Activated naive CD8-positive, alpha-beta T cell treated with anti-CD3 and anti-CD28 coated beads, Interleukin-2, amount 50 U/mL, for 24 hours (primary cell): ENCODE measurements around the gene TTC9B.

Source experiments
- ATAC-seq: fragments of 150-1000 bp; cut with Tn5 transposase; one replicate; pipeline ENCODE4 v1.10.0; 2021
- DNase-seq: peaks from one replicate; pipeline ENCODE4 v3.0.0; 2021
- H3K27ac Mint-ChIP-seq: one replicate; pipeline ENCODE4 v1.8.0; 2021; ENCODE audit warnings: mild to moderate bottlenecking, mixed read lengths
- H3K27me3 Mint-ChIP-seq: one replicate; pipeline ENCODE4 v1.8.0; 2021; ENCODE audit warnings: mixed read lengths
- H3K36me3 Mint-ChIP-seq: one replicate; pipeline ENCODE4 v1.8.0; 2021; ENCODE audit warnings: low read depth, mixed read lengths
- H3K4me1 Mint-ChIP-seq: one replicate; pipeline ENCODE4 v1.8.0; 2021; ENCODE audit warnings: mixed read lengths
- H3K4me3 Mint-ChIP-seq: one replicate; pipeline ENCODE4 v1.8.0; 2021; ENCODE audit warnings: mild to moderate bottlenecking, moderate library complexity, mixed read lengths
- H3K9me3 Mint-ChIP-seq: one replicate; pipeline ENCODE4 v1.8.0; 2021; ENCODE audit warnings: mixed read lengths

TTC9B gene

GRCh38 chr19:40217934-40218890, at the start of gene TTC9B:
Gene TTC9B, minus strand, starts transcription at chr19:40218384. Its CDS starts 3 bp downstream, at chr19:40218381.
- Mint-ChIP-seq H3K9me3 (peaks cover 5% of the 10 kb centered on the region), H3K27ac (no peak within 1 kb of the TSS), H3K36me3 (peaks cover 3% of the 10 kb centered on the region), H3K27me3 (peaks cover 52% of the 10 kb centered on the region), H3K4me1 (peaks cover 17% of the 10 kb centered on the region), H3K4me3 (no peak within 1 kb of the TSS)
- peak; percentile 69 for DNase-seq
- ATAC-seq: peak; percentile 22

DNA sequence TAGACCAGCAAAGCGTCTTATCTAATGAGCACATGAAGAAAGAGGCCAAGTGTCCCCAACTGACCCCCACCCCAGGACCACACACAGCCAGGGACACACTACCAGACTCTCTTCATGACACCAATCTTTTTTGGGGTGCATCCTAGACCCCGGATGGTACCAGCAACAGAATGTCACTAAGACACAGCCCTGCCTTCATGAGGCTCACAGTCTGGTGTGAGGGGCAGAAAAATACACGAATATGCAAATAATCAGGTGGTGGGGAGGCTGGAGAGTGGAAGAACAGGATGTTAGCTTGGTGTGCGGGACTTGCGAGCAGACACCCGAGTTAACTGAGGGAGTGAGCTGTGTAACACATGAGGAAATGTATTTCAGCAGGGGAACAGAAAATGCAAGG, 49.4 kb upstream of the TTC9B start:
- no peaks in the 10 kb centered on the region for H3K9me3 Mint-ChIP-seq
- no peak for ATAC-seq
- peaks cover 20% of the 10 kb centered on the region for H3K36me3 Mint-ChIP-seq
- H3K4me1 Mint-ChIP-seq: peaks cover 20% of the 10 kb centered on the region
- DNase-seq: no peak
- no peak overlapping the region for H3K4me3 Mint-ChIP-seq
- H3K27me3 Mint-ChIP-seq: no peaks in the 10 kb centered on the region
- no peak overlapping the region for H3K27ac Mint-ChIP-seq

DNA sequence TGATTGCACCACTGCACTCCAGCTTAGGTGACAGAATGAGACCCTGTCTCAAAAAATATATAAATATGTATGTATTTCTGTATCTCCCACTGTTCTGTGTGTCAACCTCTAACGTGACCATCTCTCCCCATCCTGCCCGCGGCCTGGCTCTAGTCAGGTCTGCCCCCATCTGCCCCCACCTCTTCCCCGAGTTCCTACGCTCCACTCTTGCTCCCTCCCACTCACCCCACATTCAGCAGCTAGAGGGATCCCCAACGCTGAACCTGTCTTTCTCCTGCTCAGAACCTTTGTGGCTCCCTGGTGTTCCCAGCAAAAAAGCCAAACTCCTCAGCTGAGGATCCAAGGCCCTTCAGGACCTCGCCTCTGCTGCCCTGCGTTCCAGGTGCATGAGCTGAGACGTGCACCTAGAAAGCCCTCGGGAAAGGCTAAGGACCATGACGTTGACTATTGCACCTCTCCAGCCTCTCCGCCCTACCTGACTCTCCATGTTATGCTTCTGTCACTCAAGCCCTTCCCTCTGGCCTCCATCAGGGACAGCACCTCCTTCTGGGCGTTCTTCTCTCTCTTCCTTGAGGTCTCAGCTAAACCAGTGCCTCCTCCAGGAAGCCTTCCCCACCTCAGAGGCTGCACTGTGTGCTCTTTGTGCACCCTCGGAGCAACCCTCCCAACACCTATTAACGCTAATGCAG, 48.9 kb upstream of the TTC9B start:
- no peaks in the 10 kb centered on the region for H3K27me3 Mint-ChIP-seq
- no peak overlapping the region for H3K27ac Mint-ChIP-seq
- H3K9me3 Mint-ChIP-seq: no peaks in the 10 kb centered on the region
- H3K36me3 Mint-ChIP-seq: peaks cover 19% of the 10 kb centered on the region
- no peak overlapping the region for H3K4me3 Mint-ChIP-seq
- DNase-seq: no peak
- peaks cover 15% of the 10 kb centered on the region for H3K4me1 Mint-ChIP-seq
- no peak for ATAC-seq

GRCh38 chr19:40266119-40266518, 47.9 kb upstream of the TTC9B start:
- Mint-ChIP-seq H3K9me3 (no peaks in the 10 kb centered on the region), H3K27me3 (no peaks in the 10 kb centered on the region), H3K4me3 (no peak overlapping the region), H3K27ac (no peak overlapping the region), H3K36me3 (peaks cover 22% of the 10 kb centered on the region), H3K4me1 (peaks cover 15% of the 10 kb centered on the region)
- DNase-seq: no peak
- ATAC-seq: no peak

DNA sequence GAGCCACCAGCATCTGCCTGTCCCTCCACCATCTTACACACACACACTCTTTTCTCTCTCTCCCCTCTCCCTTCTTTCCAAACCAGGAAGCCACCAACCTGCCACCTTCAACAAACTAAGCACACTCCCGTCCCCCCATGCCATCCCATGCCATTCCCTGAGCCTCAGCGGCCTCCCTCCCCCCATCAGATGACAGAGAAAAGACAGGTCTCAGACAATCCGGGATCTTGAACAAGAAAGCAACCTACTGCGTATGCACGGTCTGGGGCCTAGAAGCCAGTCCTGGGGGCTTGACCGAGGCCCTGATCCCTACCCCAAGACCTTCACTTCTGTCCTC, 47.5 kb upstream of the TTC9B start:
- Mint-ChIP-seq H3K4me3 (no peak overlapping the region), H3K27me3 (no peaks in the 10 kb centered on the region), H3K9me3 (no peaks in the 10 kb centered on the region), H3K36me3 (peaks cover 22% of the 10 kb centered on the region), H3K27ac (no peak overlapping the region), H3K4me1 (peaks cover 15% of the 10 kb centered on the region)
- DNase-seq (no peak), ATAC-seq (no peak)

DNA sequence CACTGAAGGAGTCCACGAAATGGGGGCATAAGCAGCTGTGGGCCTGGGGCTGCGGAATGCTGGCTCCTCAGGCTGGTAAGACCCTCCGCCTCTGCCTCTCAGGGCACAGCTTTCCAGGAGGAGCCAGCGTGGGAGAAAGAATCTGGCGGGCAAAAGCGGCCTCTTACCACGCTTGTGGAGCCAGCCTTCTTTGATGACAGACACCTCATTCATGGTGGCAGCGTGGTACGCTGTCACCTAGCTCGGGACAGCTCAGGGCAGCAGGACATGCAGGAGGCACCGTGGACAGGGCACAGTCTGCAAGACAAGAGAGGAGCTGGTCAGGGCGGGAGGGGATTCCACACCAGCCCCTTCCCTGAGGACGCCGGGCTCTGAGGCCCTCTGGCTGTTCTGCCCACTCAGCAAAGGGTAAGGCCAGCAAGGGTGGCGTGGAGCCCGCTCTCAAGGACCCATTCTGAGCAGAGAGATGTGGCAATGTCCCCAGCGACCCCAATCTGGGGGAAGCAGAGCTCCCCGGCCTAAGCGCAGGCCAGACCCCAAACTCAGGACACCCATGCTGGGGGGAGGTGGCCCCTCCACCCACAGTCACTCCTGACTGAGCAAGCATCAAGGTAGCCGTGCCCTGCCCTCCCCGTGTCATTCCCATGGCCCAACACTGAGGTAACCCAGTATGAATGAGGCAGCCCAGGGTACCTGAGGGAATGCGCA, 47.0 kb upstream of the TTC9B start:
- H3K4me1 Mint-ChIP-seq: peaks cover 15% of the 10 kb centered on the region
- ATAC-seq (no peak), DNase-seq (no peak)
- no peak overlapping the region for H3K27ac Mint-ChIP-seq
- H3K36me3 Mint-ChIP-seq: peaks cover 22% of the 10 kb centered on the region
- no peaks in the 10 kb centered on the region for H3K27me3 Mint-ChIP-seq
- no peaks in the 10 kb centered on the region for H3K9me3 Mint-ChIP-seq
- no peak overlapping the region for H3K4me3 Mint-ChIP-seq

DNA sequence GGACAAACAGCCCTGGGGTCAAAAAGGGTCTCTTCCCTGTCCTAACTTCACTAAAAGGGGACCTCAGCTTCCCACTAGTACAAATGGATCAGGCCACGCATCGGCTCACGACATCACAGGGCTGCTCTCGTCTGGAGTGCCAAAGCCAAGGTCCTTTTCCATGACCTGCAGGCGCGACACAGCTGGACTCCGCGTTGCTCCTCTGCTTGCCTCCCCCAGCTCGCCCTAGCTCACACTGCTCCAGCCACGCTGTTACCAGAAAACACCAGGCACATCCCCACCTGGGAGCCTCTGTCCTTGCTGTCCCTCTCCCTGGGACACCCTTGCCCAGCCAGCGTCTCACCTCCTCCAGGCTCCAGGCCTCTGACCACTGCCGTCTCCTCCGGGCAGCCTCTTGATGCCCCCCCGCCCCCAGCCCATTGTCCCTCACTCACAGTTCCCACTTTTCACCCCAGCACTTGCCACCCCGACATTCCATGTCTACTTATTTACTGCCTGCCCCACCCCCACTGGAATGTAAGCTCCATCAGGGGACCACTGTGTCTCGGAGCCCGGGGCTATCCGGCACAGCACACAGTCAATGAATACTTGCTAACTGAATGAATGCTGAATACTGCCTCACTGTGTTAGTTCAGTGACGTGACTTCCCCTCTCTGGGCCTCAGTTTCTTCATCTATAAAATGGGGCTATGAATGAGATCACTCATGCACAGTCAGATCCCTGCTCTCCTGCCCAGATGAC, 46.3 kb upstream of the TTC9B start:
- Mint-ChIP-seq H3K36me3 (peaks cover 24% of the 10 kb centered on the region), H3K4me1 (peaks cover 15% of the 10 kb centered on the region), H3K4me3 (no peak overlapping the region), H3K9me3 (no peaks in the 10 kb centered on the region), H3K27me3 (no peaks in the 10 kb centered on the region), H3K27ac (no peak overlapping the region)
- DNase-seq (no peak), ATAC-seq (no peak)

GRCh38 chr19:40263440-40264313, 45.5 kb upstream of the TTC9B start:
- peaks cover 22% of the 10 kb centered on the region for H3K36me3 Mint-ChIP-seq
- H3K4me1 Mint-ChIP-seq: peaks cover 11% of the 10 kb centered on the region
- H3K4me3 Mint-ChIP-seq: no peak overlapping the region
- H3K9me3 Mint-ChIP-seq: no peaks in the 10 kb centered on the region
- ATAC-seq (no peak), DNase-seq (no peak)
- no peaks in the 10 kb centered on the region for H3K27me3 Mint-ChIP-seq
- no peak overlapping the region for H3K27ac Mint-ChIP-seq

DNA sequence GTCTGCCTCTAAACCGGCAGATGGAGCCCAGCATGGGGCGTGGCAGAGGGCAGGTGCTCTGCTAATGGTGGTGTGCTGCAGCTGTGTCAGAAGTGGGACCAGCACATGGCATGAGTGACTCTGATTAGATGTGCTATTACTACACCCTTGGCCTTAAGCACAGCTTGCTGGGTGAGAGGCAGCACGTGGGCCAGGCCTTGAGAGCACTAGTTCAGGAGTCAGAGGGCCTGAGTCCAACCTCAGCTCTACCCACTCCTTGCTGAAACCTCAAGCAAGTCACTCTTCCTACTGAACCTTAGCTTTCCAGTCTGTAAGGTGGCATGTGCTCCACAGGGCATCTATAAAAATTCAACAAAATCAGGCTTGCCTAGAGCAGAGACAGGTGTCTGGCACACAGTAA, 44.2 kb upstream of the TTC9B start:
- no peaks in the 10 kb centered on the region for H3K9me3 Mint-ChIP-seq
- peaks cover 11% of the 10 kb centered on the region for H3K4me1 Mint-ChIP-seq
- no peaks in the 10 kb centered on the region for H3K27me3 Mint-ChIP-seq
- H3K4me3 Mint-ChIP-seq: no peak overlapping the region
- ATAC-seq (no peak), DNase-seq (no peak)
- peaks cover 20% of the 10 kb centered on the region for H3K36me3 Mint-ChIP-seq
- no peak overlapping the region for H3K27ac Mint-ChIP-seq

DNA sequence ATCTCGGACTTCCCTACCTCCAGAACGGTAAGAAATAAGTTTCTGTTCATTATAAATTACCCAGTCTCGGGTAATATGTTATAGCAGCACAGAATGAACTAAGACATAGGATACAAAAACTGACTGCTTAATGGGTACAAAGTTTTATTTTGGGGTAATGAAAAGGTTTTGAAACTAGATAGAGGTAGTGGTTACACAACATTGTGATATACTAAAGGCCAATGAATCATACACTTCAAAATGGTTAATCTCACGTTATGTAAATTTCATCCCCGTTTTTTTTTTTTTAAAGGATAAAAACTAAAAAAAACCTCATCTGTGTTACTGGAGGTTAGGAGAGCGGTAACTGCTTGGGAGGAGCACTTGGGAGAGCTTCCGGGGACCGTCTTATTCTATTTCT, 43.4 kb upstream of the TTC9B start:
- Mint-ChIP-seq H3K27me3 (no peaks in the 10 kb centered on the region), H3K4me1 (peaks cover 14% of the 10 kb centered on the region), H3K27ac (peak overlapping the region; percentile 19), H3K4me3 (no peak overlapping the region), H3K9me3 (no peaks in the 10 kb centered on the region), H3K36me3 (peaks cover 20% of the 10 kb centered on the region)
- DNase-seq (no peak), ATAC-seq (no peak)

GRCh38 chr19:40257096-40257517, 38.9 kb upstream of the TTC9B start:
- H3K27ac Mint-ChIP-seq: no peak overlapping the region
- no peaks in the 10 kb centered on the region for H3K9me3 Mint-ChIP-seq
- no peaks in the 10 kb centered on the region for H3K27me3 Mint-ChIP-seq
- ATAC-seq: no peak
- H3K4me1 Mint-ChIP-seq: peaks cover 16% of the 10 kb centered on the region
- no peak overlapping the region for H3K4me3 Mint-ChIP-seq
- H3K36me3 Mint-ChIP-seq: peaks cover 21% of the 10 kb centered on the region
- no peak for DNase-seq

- Mint-ChIP-seq H3K4me3 (no peak overlapping the region), H3K27ac (no peak overlapping the region), H3K9me3 (no peaks in the 10 kb centered on the region), H3K4me1 (peaks cover 13% of the 10 kb centered on the region), H3K27me3 (no peaks in the 10 kb centered on the region), H3K36me3 (peaks cover 21% of the 10 kb centered on the region)
- DNase-seq (no peak), ATAC-seq (no peak)
These were observed 38.3 kb upstream of the TTC9B start for GRCh38 chr19:40256512-40256911.

GRCh38 chr19:40255619-40256166, 37.5 kb upstream of the TTC9B start:
- no peaks in the 10 kb centered on the region for H3K9me3 Mint-ChIP-seq
- DNase-seq (no peak), ATAC-seq (no peak)
- H3K4me1 Mint-ChIP-seq: peaks cover 12% of the 10 kb centered on the region
- no peak overlapping the region for H3K4me3 Mint-ChIP-seq
- H3K27ac Mint-ChIP-seq: peak overlapping the region; percentile 5
- H3K36me3 Mint-ChIP-seq: peaks cover 20% of the 10 kb centered on the region
- no peaks in the 10 kb centered on the region for H3K27me3 Mint-ChIP-seq
